ENCODE results near the gene CHAD.

GRCh38 chr17:50475362-50475761 is 6.7 kb upstream of the CHAD start:
- TF ChIP-seq CTCF (IDR thresholded peaks at IDR 0.05; ENCODE audit: low read depth, low read length, poor library complexity, severe bottlenecking) (no peak), EZH2phosphoT487 (IDR thresholded peaks at IDR 0.05; ENCODE audit: borderline replicate concordance, low read length) (no peak)

All from DOHH2 (cell line).